NB4 (cell line): Measurements from ENCODE around the gene ATXN7L1.

ENCODE experiments used
- POLR2A ChIP-seq: IDR thresholded peaks from 2 replicates; pipeline ENCODE4 v1.6.1; 2011; ENCODE audit warnings: mild to moderate bottlenecking; ENCODE audit not compliant: insufficient read length; ENCODE audit errors: extremely low read depth
- TF ChIP-seq, protein P1 (sequence below): IDR thresholded peaks from one replicate; pipeline ENCODE4 v1.5.1; 2012; ENCODE audit warnings: low read depth, low read length
- TF ChIP-seq, protein P2 (sequence below): IDR thresholded peaks from 2 replicates; pipeline ENCODE4 v1.6.1; 2011; ENCODE audit warnings: low read depth, low read length

DNA sequence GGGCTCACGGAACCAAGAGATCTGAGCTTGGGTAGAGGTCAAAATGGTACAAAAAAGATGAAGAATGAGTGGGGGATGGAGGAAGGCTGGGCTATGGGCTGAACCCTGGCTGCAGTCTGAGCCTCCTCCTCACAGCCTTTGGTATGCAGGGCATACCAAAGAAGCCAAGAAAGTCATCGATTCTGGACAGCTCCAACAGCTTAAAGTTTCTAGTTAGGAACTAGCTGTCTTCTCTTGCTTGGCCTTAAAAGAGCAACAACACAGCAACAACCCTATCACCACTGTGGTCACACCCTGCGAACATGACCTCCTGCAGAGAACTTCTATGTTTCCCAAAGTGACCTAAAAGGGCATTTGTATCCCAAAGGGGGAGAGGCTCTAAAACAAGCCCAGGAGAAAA lies 169.0 kb downstream of the ATXN7L1 start:
- TF ChIP-seq, protein P1, sequence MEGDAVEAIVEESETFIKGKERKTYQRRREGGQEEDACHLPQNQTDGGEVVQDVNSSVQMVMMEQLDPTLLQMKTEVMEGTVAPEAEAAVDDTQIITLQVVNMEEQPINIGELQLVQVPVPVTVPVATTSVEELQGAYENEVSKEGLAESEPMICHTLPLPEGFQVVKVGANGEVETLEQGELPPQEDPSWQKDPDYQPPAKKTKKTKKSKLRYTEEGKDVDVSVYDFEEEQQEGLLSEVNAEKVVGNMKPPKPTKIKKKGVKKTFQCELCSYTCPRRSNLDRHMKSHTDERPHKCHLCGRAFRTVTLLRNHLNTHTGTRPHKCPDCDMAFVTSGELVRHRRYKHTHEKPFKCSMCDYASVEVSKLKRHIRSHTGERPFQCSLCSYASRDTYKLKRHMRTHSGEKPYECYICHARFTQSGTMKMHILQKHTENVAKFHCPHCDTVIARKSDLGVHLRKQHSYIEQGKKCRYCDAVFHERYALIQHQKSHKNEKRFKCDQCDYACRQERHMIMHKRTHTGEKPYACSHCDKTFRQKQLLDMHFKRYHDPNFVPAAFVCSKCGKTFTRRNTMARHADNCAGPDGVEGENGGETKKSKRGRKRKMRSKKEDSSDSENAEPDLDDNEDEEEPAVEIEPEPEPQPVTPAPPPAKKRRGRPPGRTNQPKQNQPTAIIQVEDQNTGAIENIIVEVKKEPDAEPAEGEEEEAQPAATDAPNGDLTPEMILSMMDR: no peak
- TF ChIP-seq POLR2A: no peak
- TF ChIP-seq, protein P2, sequence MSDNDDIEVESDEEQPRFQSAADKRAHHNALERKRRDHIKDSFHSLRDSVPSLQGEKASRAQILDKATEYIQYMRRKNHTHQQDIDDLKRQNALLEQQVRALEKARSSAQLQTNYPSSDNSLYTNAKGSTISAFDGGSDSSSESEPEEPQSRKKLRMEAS: no peak
